Measurements from ENCODE around the gene TRIO.

DNA sequence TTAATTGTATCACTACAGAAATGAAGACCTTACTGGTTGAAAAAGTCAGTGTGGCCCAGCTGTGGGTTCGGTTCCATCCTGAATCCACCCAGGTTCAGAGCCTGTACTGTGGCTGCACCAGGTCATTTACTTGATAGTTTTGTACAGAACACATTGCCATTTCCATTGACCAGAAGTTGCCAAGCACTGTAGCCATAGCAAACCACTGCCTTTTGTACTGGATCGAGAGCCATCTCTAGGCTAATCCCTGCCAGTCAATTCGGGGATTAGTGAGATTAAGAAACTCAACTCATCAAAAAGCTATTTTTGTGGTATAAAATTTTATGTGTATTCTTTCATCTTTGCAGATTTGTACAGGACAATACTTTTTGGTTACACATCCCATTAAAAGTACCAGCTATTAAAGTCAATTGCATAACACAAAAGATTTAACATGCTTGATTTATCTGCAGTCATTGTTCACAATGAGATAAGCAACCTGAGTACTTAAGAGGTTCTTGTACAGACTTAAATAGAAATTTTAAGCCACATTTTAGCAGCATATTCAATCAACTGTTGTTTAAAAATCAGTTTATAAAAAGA lies 329.9 kb downstream of the TRIO start:
- TF ChIP-seq, protein P1, sequence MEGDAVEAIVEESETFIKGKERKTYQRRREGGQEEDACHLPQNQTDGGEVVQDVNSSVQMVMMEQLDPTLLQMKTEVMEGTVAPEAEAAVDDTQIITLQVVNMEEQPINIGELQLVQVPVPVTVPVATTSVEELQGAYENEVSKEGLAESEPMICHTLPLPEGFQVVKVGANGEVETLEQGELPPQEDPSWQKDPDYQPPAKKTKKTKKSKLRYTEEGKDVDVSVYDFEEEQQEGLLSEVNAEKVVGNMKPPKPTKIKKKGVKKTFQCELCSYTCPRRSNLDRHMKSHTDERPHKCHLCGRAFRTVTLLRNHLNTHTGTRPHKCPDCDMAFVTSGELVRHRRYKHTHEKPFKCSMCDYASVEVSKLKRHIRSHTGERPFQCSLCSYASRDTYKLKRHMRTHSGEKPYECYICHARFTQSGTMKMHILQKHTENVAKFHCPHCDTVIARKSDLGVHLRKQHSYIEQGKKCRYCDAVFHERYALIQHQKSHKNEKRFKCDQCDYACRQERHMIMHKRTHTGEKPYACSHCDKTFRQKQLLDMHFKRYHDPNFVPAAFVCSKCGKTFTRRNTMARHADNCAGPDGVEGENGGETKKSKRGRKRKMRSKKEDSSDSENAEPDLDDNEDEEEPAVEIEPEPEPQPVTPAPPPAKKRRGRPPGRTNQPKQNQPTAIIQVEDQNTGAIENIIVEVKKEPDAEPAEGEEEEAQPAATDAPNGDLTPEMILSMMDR (conservative IDR thresholded peaks at IDR 0.05 in 1 of 2, IDR thresholded peaks at IDR 0.05 in 1 of 2; ENCODE audit: low read depth in 1 of 2, low read length in 2 of 2), result no peak
- no peak for TF ChIP-seq EZH2 (IDR thresholded peaks at IDR 0.05; ENCODE audit: low read length, missing control alignments)
